ENCODE measurements around the gene SLC12A7.

GRCh38 chr5:1027631-1028441 lies 84.0 kb downstream of the SLC12A7 start:
- TF ChIP-seq CTCF (optimal IDR thresholded peaks at IDR 0.05 in 1 of 3, IDR thresholded peaks at IDR 0.05 in 1 of 3, conservative IDR thresholded peaks at IDR 0.05 in 1 of 3; ENCODE audit: extremely low read depth in 1 of 3, insufficient read depth in 2 of 3, low read length in 3 of 3), result no peak
- TF ChIP-seq EZH2 (IDR thresholded peaks at IDR 0.05; ENCODE audit: low read length), result no peak

Data from keratinocyte (primary cell).